ENCODE results near the gene CHAD.
"Not testable (repeated sequence)": the region's sequence is repeated elsewhere in the genome, so short reads cannot be mapped to it uniquely, and the experiment has no call there.

Gene CHAD

DNA sequence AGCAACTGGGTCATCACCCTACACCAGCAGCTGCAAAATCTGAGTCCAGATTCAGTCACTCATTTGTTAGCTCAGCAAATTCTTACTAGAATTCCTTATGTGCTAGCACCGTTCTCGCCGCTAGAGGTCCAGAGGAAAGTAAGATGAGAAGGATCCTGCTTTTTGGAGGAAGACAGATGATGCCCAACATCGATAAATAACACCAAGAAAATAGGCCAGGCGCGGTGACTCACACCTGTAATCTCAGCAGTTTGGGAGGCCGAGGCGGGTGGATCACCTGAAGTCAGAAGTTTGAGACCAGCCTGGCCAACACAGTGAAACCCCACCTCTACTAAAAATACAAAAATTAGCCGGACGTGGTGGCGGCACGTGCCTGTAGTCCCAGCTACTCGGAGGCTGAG is 4.1 kb upstream of the CHAD start:
- DNase-seq: not testable (repeated sequence)

DNA sequence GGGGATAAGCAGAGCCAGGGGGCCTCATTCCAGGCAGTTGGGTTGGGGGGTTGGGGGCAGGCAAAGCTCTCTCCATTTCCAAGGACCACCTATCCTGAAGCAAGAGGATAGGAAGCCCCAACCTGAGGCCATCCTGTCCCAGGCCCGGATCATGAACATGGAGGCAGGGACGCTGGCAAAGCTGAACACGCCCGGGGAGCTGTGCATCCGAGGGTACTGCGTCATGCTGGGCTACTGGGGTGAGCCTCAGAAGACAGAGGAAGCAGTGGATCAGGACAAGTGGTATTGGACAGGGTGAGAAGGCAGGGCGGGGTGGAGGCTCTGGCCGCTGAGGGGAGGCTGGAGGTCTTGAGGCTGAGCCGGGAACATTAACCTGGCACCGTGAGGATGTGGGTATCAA is 3.6 kb upstream of the CHAD start:
- no peak for DNase-seq

DNA sequence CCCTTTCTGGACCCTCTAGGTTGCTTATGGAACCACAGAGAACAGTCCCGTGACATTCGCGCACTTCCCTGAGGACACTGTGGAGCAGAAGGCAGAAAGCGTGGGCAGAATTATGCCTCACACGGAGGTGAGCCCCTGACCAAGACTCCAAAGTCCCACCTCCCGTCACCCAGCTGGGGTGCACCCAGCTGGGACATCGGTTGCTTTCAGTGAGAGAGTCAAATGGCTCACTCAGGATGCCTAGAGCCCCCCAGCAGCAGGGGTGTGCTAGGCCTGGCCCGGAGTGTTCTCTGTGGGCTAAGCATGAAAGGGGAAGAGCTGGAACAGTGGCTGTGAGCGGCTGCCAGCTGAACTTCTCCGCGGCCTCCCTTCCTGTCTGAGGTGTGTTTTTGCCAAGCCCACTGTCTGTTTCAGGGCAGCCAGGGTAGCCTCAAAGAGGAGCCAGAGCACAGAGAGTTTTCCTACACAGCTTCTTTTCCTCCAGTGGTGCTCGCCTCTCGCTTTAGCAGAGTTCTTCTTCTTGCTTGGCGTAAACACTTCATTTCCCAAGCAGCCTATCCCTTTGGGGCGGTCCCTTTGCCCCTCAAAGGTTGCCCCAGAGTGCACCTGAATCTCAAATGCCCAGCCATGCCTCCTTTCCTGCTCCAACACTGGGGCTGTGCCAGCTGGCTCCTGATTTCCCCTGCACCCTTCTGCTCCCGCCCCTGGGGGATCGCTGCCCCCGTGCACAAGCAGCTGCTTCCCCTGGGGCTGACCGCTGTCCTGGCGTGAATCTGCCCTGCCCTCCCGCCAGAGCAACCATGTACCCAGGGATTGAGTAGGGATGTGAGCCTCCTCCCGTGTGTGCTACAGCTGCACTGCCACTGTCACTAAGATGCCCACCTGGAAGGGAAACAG is 2.6 kb upstream of the CHAD start:
- peak; percentile 32 for DNase-seq

DNA sequence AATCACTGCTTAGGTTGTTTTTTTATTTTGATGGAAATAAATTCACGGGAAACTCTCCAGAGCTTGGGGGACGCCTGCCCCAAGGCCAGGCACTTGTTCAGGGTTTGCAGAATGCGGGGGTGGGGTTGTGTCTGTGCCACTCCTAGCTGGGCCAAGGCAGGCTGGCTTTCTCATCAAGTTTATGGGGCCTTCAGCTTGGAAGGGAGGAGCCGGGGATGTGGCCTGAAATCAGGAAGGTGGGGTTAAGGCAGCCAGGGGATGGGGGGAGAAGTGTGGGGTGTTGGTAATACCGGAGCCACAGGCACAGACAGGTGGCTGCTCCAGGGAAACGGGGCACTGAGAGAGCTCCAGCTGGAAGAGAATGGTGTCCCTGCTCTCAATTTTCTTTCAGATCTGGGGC is 1.7 kb upstream of the CHAD start:
- DNase-seq: peak; percentile 84

DNA sequence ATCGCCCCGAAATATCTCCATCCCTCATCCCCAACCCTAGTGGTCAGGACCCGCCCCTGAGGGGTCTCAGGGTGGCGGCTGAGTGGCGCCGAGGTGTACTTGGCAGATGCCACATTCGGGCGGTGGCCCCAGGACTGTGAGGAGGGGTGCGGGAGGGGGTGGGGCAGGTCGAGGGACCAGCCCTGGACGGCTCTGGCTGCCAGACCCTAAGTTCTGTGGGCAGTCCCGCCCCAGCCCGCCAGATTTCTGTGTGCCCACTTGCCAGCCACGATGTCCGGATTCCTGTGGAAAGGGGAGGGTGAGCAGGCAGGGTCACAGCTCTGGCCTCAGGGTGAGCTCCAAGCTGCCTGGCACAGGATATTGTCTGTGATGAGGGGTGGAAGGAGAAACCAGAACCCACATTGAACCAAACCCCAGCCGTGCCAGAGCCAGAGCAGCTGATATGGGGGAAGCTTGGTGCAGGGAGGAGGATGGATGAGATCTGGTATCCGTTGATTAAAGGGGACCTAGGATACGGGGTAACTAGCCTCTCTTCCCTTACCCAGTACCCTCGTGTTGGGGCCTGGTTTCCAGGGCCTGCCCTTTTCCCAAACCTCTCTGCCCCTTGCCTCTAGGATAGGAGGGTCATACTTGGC is 1.1 kb upstream of the CHAD start:
- no peak for DNase-seq

DNA sequence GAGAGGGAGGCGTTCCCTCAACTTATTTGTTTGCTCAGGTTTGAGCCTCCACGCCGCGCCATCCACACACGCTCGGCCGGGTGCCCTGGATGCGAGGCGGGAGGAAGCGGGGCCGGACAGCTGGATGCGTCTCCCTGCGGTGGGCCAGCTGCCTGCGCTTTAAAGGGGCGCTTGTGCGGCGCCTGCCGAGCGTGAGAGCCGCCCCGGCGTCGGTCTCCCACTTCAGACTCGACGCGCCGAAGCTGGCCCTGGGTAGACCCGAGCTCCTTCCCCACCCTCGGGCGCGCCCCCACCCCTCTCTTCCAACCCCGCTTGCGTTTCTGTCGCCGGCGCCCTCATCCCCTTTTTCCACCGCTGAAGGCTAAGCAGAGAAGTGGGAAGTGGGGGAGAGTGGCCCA is 527 bp upstream of the CHAD start:
- DNase-seq: no peak

DNA sequence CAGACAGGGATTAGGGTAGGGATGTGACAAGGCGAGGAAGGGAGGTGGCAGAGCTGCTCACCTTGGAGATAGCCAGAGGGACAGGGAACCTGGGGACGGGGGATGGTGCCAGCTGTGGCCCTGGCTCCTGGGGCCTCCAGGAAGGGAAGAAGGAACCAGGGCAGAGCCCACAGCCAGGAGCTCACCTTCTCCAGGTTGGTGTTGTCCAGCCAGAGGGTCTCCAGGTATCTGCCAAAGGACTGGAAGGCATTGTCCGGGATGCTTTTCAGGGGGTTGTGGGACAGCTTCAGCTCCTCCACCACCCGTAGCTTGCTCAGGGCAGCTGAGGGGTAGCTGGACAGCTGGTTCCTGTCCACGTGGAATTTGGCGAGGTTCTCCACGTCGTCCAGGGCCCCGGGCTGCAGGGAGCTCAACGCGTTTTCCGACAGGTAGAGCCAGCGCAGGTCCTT is 801 bp downstream of the CHAD start:
- DNase-seq: no peak

DNA sequence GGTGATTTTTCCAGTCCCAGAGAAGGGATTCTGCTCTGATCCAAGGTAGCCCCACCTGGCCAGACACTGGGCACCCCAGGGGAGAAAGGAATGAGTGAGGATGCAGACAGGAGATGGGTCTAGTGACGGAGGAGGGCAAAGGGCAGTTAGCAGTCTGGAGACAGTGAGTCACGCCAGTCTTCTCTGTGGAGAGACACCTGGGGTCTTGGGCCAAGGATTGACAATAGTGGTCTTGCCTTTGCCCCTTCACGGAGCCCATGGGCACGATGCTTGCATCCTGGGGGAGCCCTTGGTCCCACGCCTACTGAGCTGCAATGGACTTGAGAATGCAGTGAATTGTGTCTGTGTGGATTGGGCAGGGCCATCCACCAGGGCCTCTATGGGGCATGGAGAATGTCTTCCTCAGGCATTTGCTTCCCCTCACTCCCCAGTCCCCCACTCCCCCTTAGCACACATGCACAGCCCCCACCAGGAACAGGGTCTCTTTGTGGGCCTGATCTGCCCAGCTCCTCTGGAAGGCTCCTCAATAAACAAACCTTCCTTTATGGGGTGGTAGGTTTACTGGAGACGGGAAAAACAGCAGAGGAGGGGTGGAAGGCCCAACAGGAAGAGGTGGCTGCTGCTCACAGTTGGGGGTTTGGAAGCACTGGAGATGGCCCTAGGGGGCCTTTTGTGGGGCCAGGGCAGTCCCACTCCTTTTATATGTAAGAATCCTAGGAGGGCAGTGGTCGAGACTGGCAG is 1.4 kb downstream of the CHAD start:
- DNase-seq: no peak

DNA sequence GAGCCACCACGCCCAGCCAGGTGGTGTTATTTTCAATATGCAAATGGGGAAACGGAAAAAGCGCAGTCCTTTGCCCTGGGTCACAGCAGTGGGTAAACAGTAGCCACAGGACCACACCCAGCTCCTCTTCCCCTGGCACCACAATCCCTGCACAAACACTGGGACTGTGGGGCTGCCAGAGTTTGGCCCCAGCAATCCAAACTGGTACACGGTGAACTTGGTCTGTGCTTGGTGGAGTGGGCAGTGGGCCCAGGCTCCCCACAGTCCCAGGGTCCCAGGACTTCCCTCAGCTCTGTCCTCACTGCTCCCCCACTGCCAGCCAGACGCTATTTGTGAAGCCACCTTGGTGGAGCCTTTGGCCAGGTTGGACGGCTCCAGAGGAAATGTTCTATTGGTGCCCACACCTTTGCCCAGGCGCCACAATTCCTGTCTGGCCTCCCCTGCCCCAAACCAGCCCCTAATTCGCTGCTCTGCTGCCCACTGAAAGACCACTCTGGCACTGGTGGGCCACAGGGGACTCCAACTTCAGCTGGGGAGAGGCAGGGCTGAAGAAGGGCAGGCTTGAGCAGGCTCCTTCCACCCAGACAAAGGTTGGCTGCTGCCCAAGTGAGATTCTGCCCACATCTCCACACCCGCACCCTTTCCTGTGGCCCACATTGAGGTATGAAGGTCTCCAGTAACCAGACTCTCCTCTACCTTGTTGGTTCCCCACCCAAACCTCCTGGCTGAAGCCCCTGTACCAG is 2.1 kb downstream of the CHAD start:
- no peak for DNase-seq

DNA sequence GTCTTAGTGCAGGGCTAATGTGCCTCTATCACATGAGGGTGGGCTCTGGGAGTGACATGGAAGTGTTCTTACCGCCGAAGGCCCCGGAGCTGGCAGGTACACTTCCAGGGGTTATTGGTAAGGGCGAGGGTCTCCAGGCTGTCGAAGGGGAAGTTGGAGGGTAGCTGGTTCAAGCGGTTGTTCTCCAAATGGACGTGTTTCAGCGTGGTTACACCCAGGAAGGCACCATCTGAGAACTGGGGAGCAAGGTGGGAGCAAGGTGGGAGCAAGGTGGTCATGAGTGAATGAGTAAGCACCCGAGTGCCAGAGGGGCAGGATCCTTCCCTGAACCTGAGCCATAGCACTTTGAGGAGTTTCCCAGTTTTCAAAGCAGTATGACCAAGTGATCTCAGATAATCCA is 3.0 kb downstream of the CHAD start:
- DNase-seq: peak; percentile 54

DNA sequence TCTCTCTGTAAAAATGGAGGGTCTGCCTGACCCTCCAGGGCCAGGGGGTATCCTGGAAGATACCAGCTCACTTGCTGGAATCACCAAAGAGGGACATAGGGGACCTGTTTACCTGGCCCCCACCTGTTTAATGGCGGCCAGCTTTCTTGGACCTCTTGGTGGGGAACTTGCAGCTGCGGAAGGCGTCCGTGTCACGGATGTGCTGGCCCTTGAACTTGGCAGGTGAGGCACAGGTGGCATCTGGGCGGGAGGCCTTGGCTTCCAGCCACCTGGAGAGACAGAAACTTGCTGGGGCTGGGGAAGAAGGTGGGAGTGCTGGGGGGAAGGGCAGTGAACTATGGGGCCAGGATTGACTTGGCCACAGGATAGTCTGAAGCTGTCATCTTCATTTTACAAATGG is 3.5 kb downstream of the CHAD start:
- peak; percentile 60 for DNase-seq

DNA sequence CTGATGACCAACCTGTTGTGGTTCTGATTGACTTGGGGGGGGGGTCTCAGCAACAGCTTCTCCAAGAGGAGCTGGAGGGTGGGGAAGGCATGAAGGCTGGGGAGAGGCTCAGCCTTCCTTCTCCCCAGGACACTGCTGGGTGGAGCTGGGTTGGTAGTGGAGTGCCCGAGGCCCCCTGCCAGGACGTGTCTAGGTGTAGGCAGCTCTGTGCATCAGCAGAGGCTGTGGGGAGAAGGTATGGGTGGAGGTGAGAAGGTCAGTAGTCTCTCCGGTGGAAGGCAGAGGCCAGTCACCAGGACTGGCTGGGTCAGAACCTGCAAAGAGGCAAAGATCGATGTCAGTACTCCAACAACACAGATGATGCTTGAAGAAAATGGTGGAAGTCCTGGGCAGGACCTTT is 3.9 kb downstream of the CHAD start:
- DNase-seq: no peak

DNA sequence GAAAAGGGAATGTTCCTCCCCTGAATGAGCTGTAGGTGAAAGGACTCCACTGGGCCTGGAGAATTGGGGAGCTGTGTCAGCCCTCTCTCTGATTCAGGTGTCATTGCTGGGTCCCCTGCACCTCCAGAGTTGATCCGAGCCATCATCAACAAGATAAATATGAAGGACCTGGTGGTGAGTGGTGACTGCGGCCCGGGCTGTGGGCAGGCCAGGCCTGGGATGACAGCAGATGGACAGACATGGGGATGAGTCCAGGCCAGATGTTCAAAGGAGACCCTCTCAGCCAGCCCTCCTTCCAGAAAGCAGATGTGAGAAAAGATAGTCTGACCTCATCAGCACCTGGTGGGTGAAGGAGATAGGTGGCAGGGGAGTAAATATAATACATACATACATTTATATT is 4.6 kb downstream of the CHAD start:
- DNase-seq: no peak

DNA sequence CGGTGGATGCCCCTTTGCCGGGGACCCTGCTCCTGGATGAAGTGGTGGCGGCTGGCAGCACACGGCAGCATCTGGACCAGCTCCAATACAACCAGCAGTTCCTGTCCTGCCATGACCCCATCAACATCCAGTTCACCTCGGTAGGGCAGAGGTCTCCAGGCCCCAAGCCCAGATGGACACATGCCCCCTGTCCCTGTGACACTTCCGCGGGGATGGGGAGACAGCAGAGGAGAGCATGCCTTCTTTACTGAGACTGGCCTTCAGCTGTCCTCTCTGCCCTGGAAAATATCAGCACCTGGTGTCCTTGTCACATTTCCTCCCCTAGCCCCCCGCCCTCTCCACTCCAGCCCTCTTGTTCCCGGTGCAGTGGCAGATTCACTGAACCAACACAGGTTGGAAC is 6.2 kb downstream of the CHAD start:
- DNase-seq: no peak

DNA sequence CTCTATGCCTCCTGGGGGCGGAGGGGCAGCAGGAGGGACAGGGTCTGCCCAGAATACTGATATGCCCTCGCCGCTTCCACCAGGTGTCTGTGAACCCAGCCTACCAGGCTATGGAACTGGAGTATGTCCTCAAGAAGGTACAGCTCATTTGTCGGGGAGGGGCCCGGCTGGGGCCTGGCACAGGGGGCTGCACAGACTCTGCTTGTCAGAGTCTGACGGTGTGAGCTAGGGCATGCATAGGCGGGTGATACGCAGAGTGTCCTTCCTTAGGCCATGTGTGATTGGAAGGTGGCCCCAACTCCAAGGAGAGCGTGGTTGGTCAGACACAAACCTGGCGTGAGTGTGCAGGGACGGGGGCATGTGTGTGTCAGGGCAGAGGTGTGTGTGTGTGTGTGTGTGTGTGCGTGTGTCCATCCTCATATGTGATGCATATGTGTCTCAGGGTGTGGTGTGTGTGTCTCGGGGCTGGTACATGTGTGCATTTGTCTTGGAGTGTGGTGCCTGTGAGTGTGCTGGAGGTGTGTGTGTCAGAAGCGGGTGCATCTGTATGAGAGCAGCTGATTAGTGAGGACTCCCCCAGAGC is 7.0 kb downstream of the CHAD start:
- DNase-seq: no peak

DNA sequence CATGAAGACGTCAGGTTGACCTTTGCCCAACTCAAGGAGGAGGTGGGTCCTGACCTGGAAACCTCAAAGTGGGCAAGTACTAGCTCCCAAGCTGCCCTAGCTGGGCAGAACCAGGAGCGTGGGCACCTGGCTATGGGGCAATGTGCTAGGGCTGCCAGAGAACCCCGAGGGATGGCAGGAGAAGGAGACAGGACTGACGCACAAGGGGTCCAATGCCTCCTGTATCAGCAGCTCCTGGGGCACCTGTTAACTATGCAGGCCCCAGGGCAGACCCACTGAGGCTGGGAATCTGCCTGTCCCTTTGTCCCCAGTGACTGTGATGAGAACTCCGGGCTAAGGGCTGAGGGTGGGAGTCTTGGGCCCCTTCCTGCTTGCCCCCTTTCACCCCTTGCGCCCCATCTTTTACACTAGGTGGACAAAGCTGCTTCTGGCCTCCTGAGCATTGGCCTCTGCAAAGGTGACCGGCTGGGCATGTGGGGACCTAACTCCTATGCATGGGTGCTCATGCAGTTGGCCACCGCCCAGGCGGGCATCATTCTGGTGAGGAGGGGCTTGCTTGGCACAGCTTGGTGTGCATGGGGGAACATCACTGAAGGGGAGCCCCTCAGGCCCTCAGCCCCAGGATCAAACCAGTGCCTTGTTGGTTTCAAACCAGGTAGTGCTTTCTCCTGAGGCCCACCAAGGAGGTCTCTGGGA is 7.7 kb downstream of the CHAD start:
- DNase-seq: no peak

DNA sequence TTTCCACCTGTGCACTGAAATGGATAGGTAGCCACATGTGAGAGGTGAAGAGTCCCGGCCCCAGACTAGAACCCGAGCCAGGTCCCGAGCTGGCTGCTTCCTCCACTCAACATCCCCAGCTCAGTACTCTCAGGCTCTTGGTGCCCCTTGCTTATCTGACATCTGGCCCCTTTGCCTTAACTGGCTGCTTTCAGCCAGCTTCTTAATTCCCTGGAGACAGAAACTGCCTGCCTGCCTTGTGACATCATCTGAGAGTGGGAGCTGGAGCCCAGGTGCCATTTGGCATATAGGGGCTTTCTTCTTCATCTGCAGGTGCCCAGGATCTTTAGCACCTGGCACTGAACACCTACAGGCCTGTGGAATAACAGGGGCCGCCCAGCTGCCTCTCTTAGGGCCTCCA is 8.9 kb downstream of the CHAD start:
- DNase-seq: peak; percentile 99

DNA sequence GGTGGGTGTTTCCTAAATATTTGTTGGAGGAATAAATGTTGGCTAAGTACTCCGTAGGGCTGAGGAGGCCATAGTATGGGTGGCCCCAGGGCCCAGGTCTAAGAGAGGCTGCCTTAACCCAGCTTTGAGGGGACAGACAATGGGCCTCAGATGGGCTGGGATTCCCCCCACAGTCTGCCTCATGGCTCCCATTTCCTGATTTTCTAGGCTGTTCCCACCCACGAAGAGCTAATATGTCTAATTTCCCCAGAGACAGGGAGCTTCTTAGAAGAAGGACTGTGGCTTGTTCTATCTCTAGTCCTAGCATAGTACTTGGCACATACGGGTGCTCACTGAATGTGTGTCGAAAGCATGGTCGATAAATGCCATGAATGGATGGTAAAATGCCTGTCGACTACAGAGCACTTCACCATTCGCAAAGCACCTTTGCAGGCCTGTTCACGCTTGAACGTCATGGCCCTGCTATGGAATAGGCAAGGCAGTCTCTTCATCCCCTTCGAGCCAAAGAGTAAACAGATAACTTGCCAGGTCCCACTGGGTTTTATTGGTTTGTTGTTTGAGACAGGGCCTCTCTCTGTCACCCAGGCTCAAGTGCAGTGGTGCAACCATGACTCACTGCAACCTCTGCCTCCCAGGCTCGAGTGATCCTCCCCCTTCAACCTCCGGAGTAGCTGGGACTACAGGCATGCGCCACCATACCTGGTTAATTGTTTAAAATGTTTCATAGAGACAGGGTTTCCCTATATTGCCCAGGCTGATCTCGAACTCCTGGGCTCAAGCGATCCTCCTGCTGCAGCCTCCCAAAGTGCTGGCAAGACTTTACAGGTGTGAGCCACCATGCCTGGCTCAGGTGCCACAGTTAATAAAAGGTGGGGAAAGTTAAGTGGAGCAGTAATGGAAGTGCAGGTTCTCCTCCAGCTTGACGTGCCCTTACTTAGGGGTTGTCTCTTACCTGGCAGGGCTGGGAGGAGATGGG is 9.7 kb downstream of the CHAD start:
- DNase-seq: no peak

DNA sequence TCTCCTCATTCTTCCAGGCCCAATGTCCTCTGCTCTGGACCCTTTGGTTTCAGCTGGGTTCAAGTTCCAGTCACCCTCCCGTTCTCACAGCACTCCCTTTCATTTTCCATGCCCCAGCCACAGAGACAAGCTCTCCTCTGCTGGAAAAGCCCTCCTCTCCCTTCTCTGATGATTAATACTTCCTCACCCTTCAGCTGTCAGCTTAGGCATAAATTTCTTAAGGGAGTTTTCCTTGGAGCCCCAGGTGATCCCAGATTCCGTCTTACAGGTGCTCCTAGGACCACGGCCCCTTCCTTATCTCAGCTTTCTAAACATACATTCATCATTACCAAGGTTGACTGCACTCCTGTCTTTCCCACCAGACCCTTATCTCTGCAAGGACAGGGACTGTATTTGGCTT is 10.4 kb downstream of the CHAD start:
- DNase-seq: no peak

DNA sequence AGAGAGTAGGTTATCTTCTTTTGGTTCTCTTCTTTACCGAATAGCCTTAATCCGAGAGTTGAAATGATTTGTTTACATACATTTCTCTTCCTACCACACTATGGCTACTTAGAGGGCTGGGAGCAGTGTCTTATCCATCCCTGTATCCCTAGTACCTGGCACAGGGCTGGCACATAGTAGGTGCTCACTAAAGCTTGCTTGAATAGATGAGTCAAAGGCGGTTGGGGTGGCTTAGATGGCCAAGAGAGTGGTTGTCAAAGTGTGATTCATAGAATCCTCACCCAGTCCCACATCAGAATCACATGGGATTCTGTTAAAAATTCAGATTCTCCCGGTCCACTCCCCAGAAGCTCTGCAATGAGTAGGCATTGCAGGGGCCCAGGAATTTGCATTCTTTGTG is 11.1 kb downstream of the CHAD start:
- no peak for DNase-seq

DNA sequence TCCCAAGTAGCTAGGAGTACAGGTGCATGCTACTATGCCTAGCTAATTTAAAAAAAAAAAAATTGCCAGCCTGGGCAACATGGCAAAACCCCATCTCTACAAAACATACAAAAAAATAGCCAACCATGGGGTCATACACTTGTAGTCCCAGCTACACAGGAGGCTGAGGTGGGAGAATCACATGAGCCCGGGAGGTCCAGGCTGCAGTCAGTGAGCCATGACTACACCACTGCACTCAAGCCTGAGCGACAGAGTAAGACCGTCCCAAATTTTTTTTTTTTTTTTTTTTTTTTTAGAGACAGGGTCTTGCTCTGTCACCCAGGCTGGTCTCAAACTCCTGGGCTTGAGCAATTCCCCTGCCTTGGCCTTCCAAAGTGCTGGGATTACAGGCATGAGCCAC is 14.8 kb downstream of the CHAD start:
- DNase-seq: no peak
